ENCODE results near the gene NBAS. TPM values are rescaled to one million over a fixed set of nuclear protein-coding genes. Genes with fewer than 3 reads are reported as not detected.

Gene NBAS
- total and polyA plus RNA-seq, 7 donors = 19.5 to 52.8 (median 27.0) TPM

DNA sequence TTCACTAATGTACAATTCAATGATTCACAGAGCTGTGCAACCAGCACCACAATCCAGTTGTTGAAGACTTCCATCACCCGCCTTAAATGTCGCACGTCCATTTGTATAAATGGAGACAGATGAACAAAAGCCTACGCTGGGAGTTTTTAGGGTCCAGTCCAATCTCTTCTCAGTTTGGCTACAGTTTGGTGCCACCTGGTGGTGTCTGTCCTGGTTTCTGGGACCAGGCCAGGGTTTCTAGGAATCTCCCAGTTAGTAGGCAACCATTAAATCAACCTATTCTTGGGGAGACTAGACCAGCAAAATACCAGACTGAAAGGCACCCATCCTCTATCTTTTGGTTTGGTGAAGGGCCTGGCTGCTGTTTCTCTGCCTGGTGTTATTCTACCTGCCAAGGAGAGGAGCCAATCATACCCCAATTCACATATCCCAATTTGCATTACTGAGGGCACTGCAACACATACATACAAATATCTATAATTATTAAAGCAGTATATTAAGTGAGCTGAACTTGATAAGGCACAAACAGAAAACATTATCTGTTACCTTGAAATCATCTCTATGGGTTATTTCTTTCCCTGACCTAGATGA, 27.3 kb upstream of the NBAS start:
- peak; percentile 53 for TF ChIP-seq CTCF (IDR thresholded peaks at IDR 0.05)
- peaks cover 13% of the 10 kb centered on the region for H3K4me1 ChIP-seq
- H3K9me3 ChIP-seq = no peaks in the 10 kb centered on the region
- H3K27ac ChIP-seq = no peak overlapping the region
- no peaks in the 10 kb centered on the region for H3K36me3 ChIP-seq (ENCODE audit: insufficient read depth in 1 of 2, low read depth in 1 of 2)
- intact Hi-C loops (cut with DNase I) = no loop called here
- H3K27me3 ChIP-seq (ENCODE audit: insufficient read depth in 3 of 3, low read length in 2 of 3) = no peaks in the 10 kb centered on the region
- DNase-seq (peak; percentile 39 to 67), ATAC-seq (peak in 3 of 4 donors; percentile 40 to 63 (median 53))
- 9 to 15% (median 11%) methylated on average over 4 of the region's 4 CpGs for WGBS, 3 donors
- no peak overlapping the region for H3K4me3 ChIP-seq

DNA sequence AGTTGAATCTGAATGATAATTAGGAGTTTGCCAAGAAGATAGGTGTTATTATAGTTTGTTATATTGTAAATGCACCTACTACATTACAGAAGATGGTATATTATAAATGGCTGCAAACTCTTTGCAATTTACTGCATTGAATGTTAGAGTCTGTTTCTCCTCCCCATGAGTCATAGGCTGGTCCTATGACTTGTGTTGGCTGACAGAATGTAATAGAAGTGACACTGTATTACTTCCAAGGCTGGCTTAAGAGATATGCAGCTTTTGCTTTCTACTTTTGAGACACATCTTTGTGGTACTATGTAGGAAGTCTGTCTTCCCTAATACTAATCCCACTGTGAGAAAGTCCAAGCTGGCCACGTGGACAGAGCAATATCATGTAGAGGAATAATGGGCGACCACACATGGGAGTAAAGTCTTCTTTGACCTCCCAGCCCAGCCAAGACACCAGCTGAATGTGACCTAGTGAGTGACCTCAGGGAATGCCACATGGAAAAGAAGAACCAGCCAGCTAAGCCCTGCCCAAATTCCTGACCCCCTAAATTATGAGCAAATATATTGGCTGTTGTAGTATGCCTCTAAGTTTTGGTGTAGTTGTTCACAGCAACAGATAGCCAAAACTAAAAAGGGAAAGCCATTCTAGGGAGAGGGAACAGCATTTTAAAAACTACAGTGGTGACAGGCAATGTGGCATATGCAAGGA, 23.8 kb upstream of the NBAS start:
- Histone ChIP-seq H3K27ac (no peak overlapping the region), H3K4me1 (peaks cover 7% of the 10 kb centered on the region), H3K4me3 (no peak overlapping the region), H3K36me3 (ENCODE audit: insufficient read depth in 1 of 2, low read depth in 1 of 2) (no peaks in the 10 kb centered on the region), H3K9me3 (no peaks in the 10 kb centered on the region), H3K27me3 (ENCODE audit: insufficient read depth in 3 of 3, low read length in 2 of 3) (peaks cover 0 to 6% (median 0%) of the 10 kb centered on the region in 3 donors)
- intact Hi-C loops (cut with DNase I) = no loop called here
- TF ChIP-seq CTCF (IDR thresholded peaks at IDR 0.05) = no peak
- no peak for DNase-seq
- no peak for ATAC-seq
- 77 to 81% (median 78%) methylated on average over 2 of the region's 2 CpGs for WGBS, 3 donors

DNA sequence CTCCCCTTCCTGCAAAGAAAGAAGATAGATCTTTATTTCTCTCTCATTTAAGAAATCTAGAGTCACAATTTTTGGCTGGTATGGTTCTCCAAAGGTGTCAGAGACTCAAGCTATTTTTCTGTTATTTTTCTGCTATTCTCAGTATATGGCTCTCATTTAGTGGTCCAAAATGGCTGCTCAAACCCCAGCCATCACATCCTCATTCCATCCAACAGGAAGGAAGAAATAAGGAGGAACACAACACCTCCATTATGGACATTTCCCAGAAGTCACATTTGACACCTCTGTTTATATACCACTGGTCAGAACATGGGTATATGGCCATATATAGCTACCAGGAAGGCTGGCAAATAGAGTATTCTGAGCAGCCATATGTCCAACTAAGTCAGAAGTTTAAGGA, 23.2 kb upstream of the NBAS start:
- Histone ChIP-seq H3K27ac (no peak overlapping the region), H3K4me3 (no peak overlapping the region), H3K27me3 (ENCODE audit: insufficient read depth in 3 of 3, low read length in 2 of 3) (peaks cover 0 to 6% (median 0%) of the 10 kb centered on the region in 3 donors), H3K36me3 (ENCODE audit: insufficient read depth in 1 of 2, low read depth in 1 of 2) (no peaks in the 10 kb centered on the region), H3K4me1 (peaks cover 7% of the 10 kb centered on the region), H3K9me3 (no peaks in the 10 kb centered on the region)
- no peak for DNase-seq
- no peak for TF ChIP-seq CTCF (IDR thresholded peaks at IDR 0.05)
- ATAC-seq = no peak
- intact Hi-C loops (cut with DNase I) = no loop called here

DNA sequence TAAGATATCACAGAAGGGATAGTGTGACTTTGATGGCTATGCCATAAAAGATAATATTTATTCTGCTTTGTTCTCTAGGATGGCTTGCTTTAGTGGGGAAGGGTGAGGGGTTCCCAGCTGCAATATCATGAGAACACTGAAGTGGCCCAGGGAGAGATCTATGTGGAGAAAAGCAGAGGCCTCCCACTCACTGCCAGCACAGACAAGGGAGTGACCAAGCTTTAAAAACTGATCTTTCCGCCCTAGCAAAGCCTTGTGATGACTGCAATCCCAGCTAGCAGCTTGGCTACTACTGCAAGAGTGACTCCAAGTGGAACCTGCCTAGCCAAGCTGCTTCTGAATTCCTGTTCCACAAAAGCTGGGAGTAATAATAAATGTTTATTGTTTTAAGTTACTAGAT, 22.7 kb upstream of the NBAS start:
- Histone ChIP-seq H3K4me3 (no peak overlapping the region), H3K36me3 (ENCODE audit: insufficient read depth in 1 of 2, low read depth in 1 of 2) (no peaks in the 10 kb centered on the region), H3K27ac (no peak overlapping the region), H3K27me3 (ENCODE audit: insufficient read depth in 3 of 3, low read length in 2 of 3) (peaks cover 0 to 6% (median 0%) of the 10 kb centered on the region in 3 donors), H3K4me1 (peaks cover 7% of the 10 kb centered on the region), H3K9me3 (no peaks in the 10 kb centered on the region)
- TF ChIP-seq CTCF (IDR thresholded peaks at IDR 0.05) = no peak
- ATAC-seq (no peak), DNase-seq (no peak)
- 67 to 78% (median 75%) methylated on average over 1 of the region's 1 CpG for WGBS, 3 donors
- intact Hi-C loops (cut with DNase I) = no loop called here

Measured in psoas muscle (tissue), 8 donors.